AG04449 (cell line): ENCODE data around the gene IER3IP1.
A peak's percentile ranks its signal among the peaks of the same experiment; 100 is the strongest.
"Not testable (repeated sequence)": the region's sequence is repeated elsewhere in the genome, so short reads cannot be mapped to it uniquely, and the experiment has no call there.

Source experiments
- CTCF ChIA-PET: fragments of 350-600 bp; formaldehyde crosslinking; extraction: SDS; loops from one replicate; lab custom pipeline; 2021; ENCODE audit warnings: antibody characterized with exemption; lab: Yijun Ruan, JAX
- POLR2A ChIA-PET: fragments of 400-600, 350-600 bp; formaldehyde crosslinking; extraction: SDS; loops from one replicate; lab custom pipeline; 2020; ENCODE audit warnings: antibody characterized with exemption, inconsistent platforms; lab: Yijun Ruan, JAX
- DNase-seq: peaks from one replicate; pipeline ENCODE4 v3.0.0-alpha.2; 2010; ENCODE audit warnings: low read depth, low spot score
- H3K4me3 ChIP-seq: 2 replicates; pipeline ENCODE4 v1.5.1; 2011; ENCODE audit warnings: low read depth, mild to moderate bottlenecking, control low read depth, low read length
- TF ChIP-seq, protein P1 (sequence below): IDR thresholded peaks from one replicate; pipeline ENCODE4 v1.5.1; 2011; ENCODE audit warnings: mild to moderate bottlenecking, moderate library complexity, low read length, control low read depth, inconsistent platforms; ENCODE audit not compliant: insufficient read depth; ENCODE audit errors: missing control alignments

IER3IP1 gene

DNA sequence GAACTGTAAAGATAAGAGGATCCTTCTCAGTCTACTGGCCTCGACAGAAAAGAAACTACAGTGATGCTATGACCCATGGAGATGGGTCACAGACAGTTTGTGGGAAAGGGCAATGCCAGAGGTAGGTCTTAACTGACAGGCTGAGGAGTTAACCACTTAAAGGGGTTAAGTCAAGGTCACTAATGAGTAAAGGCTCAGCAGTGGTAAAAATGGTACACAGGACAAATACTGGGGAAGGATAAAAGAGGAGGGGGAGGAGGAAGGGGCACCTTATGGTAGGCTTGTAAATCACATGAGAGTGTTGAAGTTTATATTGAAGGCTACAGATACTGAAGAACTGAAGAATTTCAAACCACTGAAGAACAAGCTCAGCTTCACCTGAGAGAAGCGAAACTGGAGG is 9.9 kb downstream of the IER3IP1 start:
- POLR2A ChIA-PET: no interaction called here
- no peak overlapping the region for H3K4me3 ChIP-seq
- CTCF ChIA-PET: interaction anchor here (1.4 kb wide), 1 partner anchor 589 kb away, joined by 3 read pairs; no protein-coding TSS in a partner anchor
- TF ChIP-seq, protein P1, sequence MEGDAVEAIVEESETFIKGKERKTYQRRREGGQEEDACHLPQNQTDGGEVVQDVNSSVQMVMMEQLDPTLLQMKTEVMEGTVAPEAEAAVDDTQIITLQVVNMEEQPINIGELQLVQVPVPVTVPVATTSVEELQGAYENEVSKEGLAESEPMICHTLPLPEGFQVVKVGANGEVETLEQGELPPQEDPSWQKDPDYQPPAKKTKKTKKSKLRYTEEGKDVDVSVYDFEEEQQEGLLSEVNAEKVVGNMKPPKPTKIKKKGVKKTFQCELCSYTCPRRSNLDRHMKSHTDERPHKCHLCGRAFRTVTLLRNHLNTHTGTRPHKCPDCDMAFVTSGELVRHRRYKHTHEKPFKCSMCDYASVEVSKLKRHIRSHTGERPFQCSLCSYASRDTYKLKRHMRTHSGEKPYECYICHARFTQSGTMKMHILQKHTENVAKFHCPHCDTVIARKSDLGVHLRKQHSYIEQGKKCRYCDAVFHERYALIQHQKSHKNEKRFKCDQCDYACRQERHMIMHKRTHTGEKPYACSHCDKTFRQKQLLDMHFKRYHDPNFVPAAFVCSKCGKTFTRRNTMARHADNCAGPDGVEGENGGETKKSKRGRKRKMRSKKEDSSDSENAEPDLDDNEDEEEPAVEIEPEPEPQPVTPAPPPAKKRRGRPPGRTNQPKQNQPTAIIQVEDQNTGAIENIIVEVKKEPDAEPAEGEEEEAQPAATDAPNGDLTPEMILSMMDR: no peak
- DNase-seq: no peak

DNA sequence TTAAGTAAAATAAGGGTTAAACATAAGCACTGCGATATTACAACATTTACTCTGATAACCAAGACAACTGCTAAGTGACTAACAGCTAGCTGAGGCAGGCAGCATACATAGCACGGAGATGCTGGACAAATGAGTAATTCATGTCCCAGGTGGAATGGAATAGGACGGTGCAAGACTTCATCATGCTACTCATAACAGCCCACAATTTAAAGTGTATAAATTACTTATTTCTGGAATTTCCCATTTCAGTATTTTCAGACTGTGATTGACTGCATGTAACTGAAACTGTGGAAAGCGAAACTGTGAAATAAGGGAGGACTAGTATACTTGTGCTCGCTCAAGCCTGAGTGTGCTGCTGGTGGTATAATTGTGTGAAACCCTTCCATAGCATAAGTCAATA is 12.9 kb downstream of the IER3IP1 start:
- TF ChIP-seq, protein P1: no peak
- ChIA-PET CTCF (interaction anchor here (1.4 kb wide), 1 partner anchor 14 kb away, joined by 5 read pairs; no protein-coding TSS in a partner anchor), POLR2A (interaction anchor here (1.9 kb wide), 1 partner anchor 14 kb away, joined by 6 read pairs; no protein-coding TSS in a partner anchor)
- no peak overlapping the region for H3K4me3 ChIP-seq
- peak; percentile 24 for DNase-seq

- CTCF ChIA-PET: no interaction called here
- no peak for DNase-seq
- POLR2A ChIA-PET: no interaction called here
- TF ChIP-seq, protein P1: no peak
- no peak overlapping the region for H3K4me3 ChIP-seq
These were observed 15.9 kb downstream of the IER3IP1 start for GRCh38 chr18:47160256-47160655.

- POLR2A ChIA-PET, CTCF ChIA-PET, DNase-seq, H3K4me3 ChIP-seq: not testable (repeated sequence)
These were observed 17.8 kb downstream of the IER3IP1 start for GRCh38 chr18:47158404-47158803.

GRCh38 chr18:47151439-47151838 is 24.7 kb downstream of the IER3IP1 start:
- ChIA-PET POLR2A (no interaction called here), CTCF (interaction anchor here (1.1 to 2.3 kb wide), 2 partner anchors 53 to 54 kb away, joined by 3 to 10 read pairs; no protein-coding TSS in a partner anchor)
- peak overlapping the region; percentile 80; the same call in 1 of the 2 replicates for H3K4me3 ChIP-seq
- DNase-seq: no peak
- TF ChIP-seq, protein P1: no peak

DNA sequence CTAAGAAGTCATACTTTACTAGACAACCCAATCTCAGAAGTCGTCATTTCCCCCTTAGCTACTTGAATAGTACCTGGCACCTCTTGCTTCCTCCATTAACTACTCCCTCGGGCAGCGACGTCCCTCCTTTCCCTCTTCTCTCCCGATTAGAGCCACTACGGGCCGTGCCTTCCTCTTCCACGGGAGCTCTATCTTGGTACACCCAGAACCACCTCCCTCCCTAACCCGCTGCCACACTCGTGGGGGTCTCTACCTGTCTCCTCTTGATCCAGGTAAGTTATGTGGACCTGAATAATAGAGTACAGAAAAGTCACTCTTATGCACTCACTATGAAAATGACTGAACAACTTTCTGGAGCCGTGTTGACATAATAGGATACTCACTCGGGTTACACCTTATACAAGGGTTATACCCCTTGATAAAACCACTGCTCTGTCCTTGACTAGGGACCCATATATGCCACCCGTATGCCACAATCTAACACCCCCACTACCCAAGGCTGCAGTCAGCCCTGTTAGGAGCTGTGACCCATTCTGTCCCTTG is 25.3 kb downstream of the IER3IP1 start:
- no peak for DNase-seq
- ChIA-PET POLR2A (interaction anchor here (1.3 to 1.5 kb wide), 3 partner anchors 14 to 49 kb away, joined by 4 to 7 read pairs (median 4); no protein-coding TSS in a partner anchor), CTCF (interaction anchor here (1.1 to 2.3 kb wide), 2 partner anchors 53 to 54 kb away, joined by 3 to 10 read pairs; no protein-coding TSS in a partner anchor)
- H3K4me3 ChIP-seq: peak overlapping the region; percentile 80
- TF ChIP-seq, protein P1: no peak
